ENCODE results near the gene SRGAP2C.
"Not testable (repeated sequence)": the region's sequence is repeated elsewhere in the genome, so short reads cannot be mapped to it uniquely, and the experiment has no call there.

The SRGAP2C gene

GRCh38 chr1:121283587-121284180 lies 98.9 kb downstream of the SRGAP2C start:
- DNase-seq, result not testable (repeated sequence)

- DNase-seq, result not testable (repeated sequence)
These were observed 107.8 kb downstream of the SRGAP2C start for GRCh38 chr1:121292590-121292989.

- DNase-seq, result not testable (repeated sequence)
These were observed 108.8 kb downstream of the SRGAP2C start for GRCh38 chr1:121293263-121294204.

- not testable (repeated sequence) for DNase-seq
These were observed 109.4 kb downstream of the SRGAP2C start for GRCh38 chr1:121294205-121294570.

GRCh38 chr1:121296563-121296962 lies 111.8 kb downstream of the SRGAP2C start:
- not testable (repeated sequence) for DNase-seq

GRCh38 chr1:121298529-121298928 lies 113.8 kb downstream of the SRGAP2C start:
- DNase-seq, result not testable (repeated sequence)

- not testable (repeated sequence) for DNase-seq
These were observed 114.9 kb downstream of the SRGAP2C start for GRCh38 chr1:121299514-121300149.

- not testable (repeated sequence) for DNase-seq
These were observed 117.1 kb downstream of the SRGAP2C start for GRCh38 chr1:121301876-121302275.

GRCh38 chr1:121307759-121308158 lies 123.0 kb downstream of the SRGAP2C start:
- DNase-seq, result not testable (repeated sequence)

GRCh38 chr1:121315509-121315908 lies 130.7 kb downstream of the SRGAP2C start:
- not testable (repeated sequence) for DNase-seq

- not testable (repeated sequence) for DNase-seq
These were observed 131.3 kb downstream of the SRGAP2C start for GRCh38 chr1:121316081-121316480.

- not testable (repeated sequence) for DNase-seq
These were observed 133.0 kb downstream of the SRGAP2C start for GRCh38 chr1:121317491-121318468.

- DNase-seq, result not testable (repeated sequence)
These were observed 133.9 kb downstream of the SRGAP2C start for GRCh38 chr1:121318687-121319086.

GRCh38 chr1:121321660-121322059 lies 136.9 kb downstream of the SRGAP2C start:
- not testable (repeated sequence) for DNase-seq

- not testable (repeated sequence) for DNase-seq
These were observed 140.0 kb downstream of the SRGAP2C start for GRCh38 chr1:121324726-121325125.

- DNase-seq, result not testable (repeated sequence)
These were observed 147.4 kb downstream of the SRGAP2C start for GRCh38 chr1:121332141-121332540.

GRCh38 chr1:121332599-121333562 lies 148.1 kb downstream of the SRGAP2C start:
- DNase-seq, result not testable (repeated sequence)

- not testable (repeated sequence) for DNase-seq
These were observed 153.2 kb downstream of the SRGAP2C start for GRCh38 chr1:121337958-121338357.

GRCh38 chr1:121339611-121340010 lies 154.8 kb downstream of the SRGAP2C start:
- DNase-seq, result not testable (repeated sequence)

- DNase-seq, result not testable (repeated sequence)
These were observed 158.6 kb downstream of the SRGAP2C start for GRCh38 chr1:121343311-121343906.
